PC-3 (cell line): Measurements from ENCODE around the gene EFCC1.

ENCODE experiments used
- EZH2 ChIP-seq: fragments of 300-600 bp; sonication (generic); IDR thresholded peaks from one replicate; pipeline ENCODE4 v1.6.1; 2017; ENCODE audit warnings: antibody characterized with exemption, mild to moderate bottlenecking, low read length; ENCODE audit not compliant: unreplicated experiment
- TF ChIP-seq, protein P1 (sequence below): fragments of 300-600 bp; sonication (generic); conservative IDR thresholded peaks from 2 replicates; pipeline ENCODE4 v1.5.1; 2017; ENCODE audit warnings: antibody characterized with exemption, low read depth, mild to moderate bottlenecking, low read length

DNA sequence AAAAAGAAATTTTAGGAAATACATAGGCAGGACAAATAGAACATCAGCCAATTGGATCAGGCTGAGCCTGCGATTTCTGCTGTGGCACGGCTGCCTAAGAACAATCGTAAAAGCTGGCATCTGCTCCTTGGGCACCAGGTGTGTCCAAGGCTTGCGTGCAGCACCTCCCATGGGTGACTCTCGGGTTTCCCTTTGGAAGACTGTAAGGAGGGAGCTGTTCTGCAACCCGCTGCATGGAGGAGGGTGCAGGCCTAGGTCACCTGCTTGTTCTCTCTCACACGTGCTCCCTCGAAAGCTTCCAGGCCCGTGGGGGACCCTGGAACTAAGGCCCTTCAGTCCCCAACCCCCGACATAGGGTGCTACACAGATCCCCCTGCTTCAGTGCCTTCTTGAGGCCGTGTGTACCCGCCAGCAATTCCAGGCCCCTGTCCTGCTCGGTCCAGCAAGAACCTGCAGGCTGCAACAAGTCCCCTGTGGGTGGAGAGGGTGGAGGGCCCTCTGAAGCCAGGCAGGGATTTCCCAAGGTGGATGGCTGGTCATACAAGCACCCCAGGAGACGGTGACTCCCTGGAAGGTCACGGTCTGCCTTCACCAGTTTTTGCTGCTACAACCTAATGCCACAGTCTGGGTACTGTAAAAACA, 62.9 kb downstream of the EFCC1 start:
- TF ChIP-seq, protein P1, sequence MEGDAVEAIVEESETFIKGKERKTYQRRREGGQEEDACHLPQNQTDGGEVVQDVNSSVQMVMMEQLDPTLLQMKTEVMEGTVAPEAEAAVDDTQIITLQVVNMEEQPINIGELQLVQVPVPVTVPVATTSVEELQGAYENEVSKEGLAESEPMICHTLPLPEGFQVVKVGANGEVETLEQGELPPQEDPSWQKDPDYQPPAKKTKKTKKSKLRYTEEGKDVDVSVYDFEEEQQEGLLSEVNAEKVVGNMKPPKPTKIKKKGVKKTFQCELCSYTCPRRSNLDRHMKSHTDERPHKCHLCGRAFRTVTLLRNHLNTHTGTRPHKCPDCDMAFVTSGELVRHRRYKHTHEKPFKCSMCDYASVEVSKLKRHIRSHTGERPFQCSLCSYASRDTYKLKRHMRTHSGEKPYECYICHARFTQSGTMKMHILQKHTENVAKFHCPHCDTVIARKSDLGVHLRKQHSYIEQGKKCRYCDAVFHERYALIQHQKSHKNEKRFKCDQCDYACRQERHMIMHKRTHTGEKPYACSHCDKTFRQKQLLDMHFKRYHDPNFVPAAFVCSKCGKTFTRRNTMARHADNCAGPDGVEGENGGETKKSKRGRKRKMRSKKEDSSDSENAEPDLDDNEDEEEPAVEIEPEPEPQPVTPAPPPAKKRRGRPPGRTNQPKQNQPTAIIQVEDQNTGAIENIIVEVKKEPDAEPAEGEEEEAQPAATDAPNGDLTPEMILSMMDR = no peak
- TF ChIP-seq EZH2 = no peak
